ENCODE data around the gene MROH2A.
A peak's percentile ranks its signal among the peaks of the same experiment; 100 is the strongest.

MROH2A gene

GRCh38 chr2:233819884-233820773 is 42.0 kb downstream of the MROH2A start:
- DNase-seq = no peak

- DNase-seq = no peak
Measured at GRCh38 chr2:233820774-233821105, 42.6 kb downstream of the MROH2A start.

GRCh38 chr2:233821196-233821595 is 43.1 kb downstream of the MROH2A start:
- no peak for DNase-seq

- DNase-seq = no peak
Measured at GRCh38 chr2:233821709-233822100, 43.6 kb downstream of the MROH2A start.

- no peak for DNase-seq
Measured at GRCh38 chr2:233822101-233822771, 44.1 kb downstream of the MROH2A start.

GRCh38 chr2:233822781-233823730 is 44.9 kb downstream of the MROH2A start:
- DNase-seq = no peak

- DNase-seq = no peak
Measured at GRCh38 chr2:233823731-233824121, 45.6 kb downstream of the MROH2A start.

GRCh38 chr2:233824373-233824772 is 46.2 kb downstream of the MROH2A start:
- no peak for DNase-seq

- no peak for DNase-seq
Measured at GRCh38 chr2:233828546-233829192, 50.5 kb downstream of the MROH2A start.

- no peak for DNase-seq
Measured at GRCh38 chr2:233829193-233830110, 51.3 kb downstream of the MROH2A start.

GRCh38 chr2:233830111-233830802 is 52.1 kb downstream of the MROH2A start:
- no peak for DNase-seq

- DNase-seq = no peak
Measured at GRCh38 chr2:233831011-233831721, 53.0 kb downstream of the MROH2A start.

- no peak for DNase-seq
Measured at GRCh38 chr2:233831861-233832260, 53.7 kb downstream of the MROH2A start.

- no peak for DNase-seq
Measured at GRCh38 chr2:233832414-233832813, 54.3 kb downstream of the MROH2A start.

GRCh38 chr2:233832869-233833311 is 54.8 kb downstream of the MROH2A start:
- DNase-seq = no peak

GRCh38 chr2:233833345-233833744 is 55.2 kb downstream of the MROH2A start:
- peak in 1 of 2 experiments; percentile 41 for DNase-seq

- no peak for DNase-seq
Measured at GRCh38 chr2:233835230-233836186, 57.4 kb downstream of the MROH2A start.

- no peak for DNase-seq
Measured at GRCh38 chr2:233836359-233836758, 58.2 kb downstream of the MROH2A start.

- no peak for DNase-seq
Measured at GRCh38 chr2:233837694-233838229, 59.6 kb downstream of the MROH2A start.

Measured in NCI-H446 (cell line).